Loucy (cell line): Measurements from ENCODE around the gene CAV2.

Source experiments
- H2AFZ ChIP-seq: fragments of 200-600 bp; sonication (generic); 2 replicates; pipeline ENCODE4 v1.6.0; 2016; ENCODE audit warnings: antibody characterized with exemption, mild to moderate bottlenecking, low read length, moderate library complexity
- H3F3A ChIP-seq: fragments of 200-600 bp; 2 replicates; pipeline ENCODE4 v1.6.0; 2016; ENCODE audit warnings: antibody characterized with exemption, low read depth, mild to moderate bottlenecking
- H3K27me3 ChIP-seq: fragments of 200-600 bp; sonication (generic); 2 replicates; pipeline ENCODE4 v1.6.1; 2014; ENCODE audit warnings: low read length, mild to moderate bottlenecking; ENCODE audit not compliant: insufficient read depth, poor library complexity, severe bottlenecking
- H3K36me3 ChIP-seq: fragments of 200-600 bp; sonication (generic); 2 replicates; pipeline ENCODE4 v1.6.1; 2016; ENCODE audit warnings: low read length; ENCODE audit not compliant: insufficient read depth
- H3K4me1 ChIP-seq: fragments of 200-600 bp; sonication (generic); 2 replicates; pipeline ENCODE4 v1.5.1; 2014; ENCODE audit warnings: low read length, mild to moderate bottlenecking; ENCODE audit not compliant: insufficient read depth, poor library complexity, severe bottlenecking
- H3K4me2 ChIP-seq: fragments of 200-600 bp; sonication (generic); 2 replicates; pipeline ENCODE4 v1.6.0; 2014; ENCODE audit warnings: antibody characterized with exemption, low read length, low read depth, mild to moderate bottlenecking; ENCODE audit not compliant: poor library complexity, severe bottlenecking
- H3K4me3 ChIP-seq: fragments of 200-600 bp; sonication (generic); 2 replicates; pipeline ENCODE4 v1.5.1; 2014; ENCODE audit warnings: low read length, mild to moderate bottlenecking, mixed read lengths; ENCODE audit not compliant: poor library complexity, severe bottlenecking
- H3K79me2 ChIP-seq: fragments of 200-600 bp; sonication (generic); 2 replicates; pipeline ENCODE4 v1.6.1; 2014; ENCODE audit warnings: low read length; ENCODE audit not compliant: insufficient read depth
- H3K9ac ChIP-seq: fragments of 200-600 bp; sonication (generic); 2 replicates; pipeline ENCODE4 v1.6.0; 2014; ENCODE audit warnings: mild to moderate bottlenecking, low read depth, low read length, moderate library complexity; ENCODE audit not compliant: poor library complexity, severe bottlenecking
- H3K9me2 ChIP-seq: fragments of 200-600 bp; sonication (generic); replicated peaks from 2 replicates; pipeline ENCODE4 v1.6.1; 2016; ENCODE audit warnings: low read depth, low read length, mixed read lengths
- H3K9me3 ChIP-seq: fragments of 200-600 bp; sonication (generic); 2 replicates; pipeline ENCODE4 v1.6.1; 2014; ENCODE audit warnings: mild to moderate bottlenecking, antibody characterized with exemption, low read length, low read depth; ENCODE audit not compliant: insufficient read depth
- H4K20me1 ChIP-seq: fragments of 200-600 bp; sonication (generic); 2 replicates; pipeline ENCODE4 v1.6.0; 2014; ENCODE audit warnings: antibody characterized with exemption, low read length, mild to moderate bottlenecking; ENCODE audit not compliant: insufficient read depth, poor library complexity, severe bottlenecking
- EZH2phosphoT487 ChIP-seq: fragments of 200-600 bp; IDR thresholded peaks from 2 replicates; pipeline ENCODE4 v1.6.1; 2018; ENCODE audit warnings: antibody characterized with exemption, mild to moderate bottlenecking, moderate library complexity, borderline replicate concordance
- TF ChIP-seq, protein P1 (sequence below): fragments of 200-600 bp; sonication (generic); conservative IDR thresholded peaks from 2 replicates; pipeline ENCODE4 v1.5.1; 2014; ENCODE audit warnings: mild to moderate bottlenecking, antibody characterized with exemption, low read length

The CAV2 gene

DNA sequence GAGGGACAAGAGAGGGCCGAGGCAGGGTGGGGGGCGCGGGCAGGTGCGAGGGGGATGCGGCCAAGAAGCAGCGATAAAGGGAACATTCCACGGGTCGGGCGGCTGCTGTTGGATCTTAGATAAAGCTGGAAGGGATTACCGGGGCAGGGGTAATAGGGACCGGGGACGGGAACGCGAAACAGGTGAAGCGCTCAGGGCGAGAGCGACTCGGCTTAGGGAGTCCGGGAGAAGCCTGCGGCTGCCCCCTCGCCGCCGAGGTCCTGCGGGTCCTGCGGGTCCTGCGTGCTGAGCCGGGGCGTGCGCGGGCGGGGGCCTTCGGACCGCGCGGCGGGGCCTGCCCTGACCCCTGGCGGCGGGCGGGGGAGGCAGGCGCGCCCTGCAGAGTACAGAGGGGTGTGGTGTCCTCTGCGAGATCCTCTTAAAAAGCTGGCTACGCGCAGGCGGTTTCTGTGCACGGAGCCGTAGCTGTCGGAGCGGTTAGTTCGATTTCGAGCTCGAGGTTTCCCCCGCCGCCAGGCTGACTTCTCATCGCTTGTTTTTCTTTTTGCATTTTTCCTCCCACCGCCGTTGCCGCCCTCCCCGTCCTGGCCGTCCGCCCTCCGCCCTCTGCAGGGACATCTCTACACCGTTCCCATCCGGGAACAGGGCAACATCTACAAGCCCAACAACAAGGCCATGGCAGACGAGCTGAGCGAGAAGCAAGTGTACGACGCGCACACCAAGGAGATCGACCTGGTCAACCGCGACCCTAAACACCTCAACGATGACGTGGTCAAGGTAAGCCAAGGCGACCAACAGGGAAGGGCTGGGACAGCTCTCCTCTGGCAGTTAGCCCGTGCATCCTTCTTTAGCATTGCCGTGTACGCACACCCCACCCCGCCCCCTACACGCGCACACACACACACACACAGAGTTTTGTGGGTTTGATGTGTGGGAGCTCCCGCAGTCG lies 26.6 kb downstream of the CAV2 start:
- H3K79me2 ChIP-seq, result peaks cover 36% of the 10 kb centered on the region; the same call in 1 of the 2 replicates
- H3F3A ChIP-seq, result no peaks in the 10 kb centered on the region
- H3K9ac ChIP-seq, result peak overlapping the region; percentile 71
- H3K36me3 ChIP-seq, result no peaks in the 10 kb centered on the region
- peak overlapping the region; percentile 80 for H3K4me2 ChIP-seq
- peaks cover 4% of the 10 kb centered on the region for H3K27me3 ChIP-seq
- no peak for TF ChIP-seq EZH2phosphoT487
- TF ChIP-seq, protein P1, sequence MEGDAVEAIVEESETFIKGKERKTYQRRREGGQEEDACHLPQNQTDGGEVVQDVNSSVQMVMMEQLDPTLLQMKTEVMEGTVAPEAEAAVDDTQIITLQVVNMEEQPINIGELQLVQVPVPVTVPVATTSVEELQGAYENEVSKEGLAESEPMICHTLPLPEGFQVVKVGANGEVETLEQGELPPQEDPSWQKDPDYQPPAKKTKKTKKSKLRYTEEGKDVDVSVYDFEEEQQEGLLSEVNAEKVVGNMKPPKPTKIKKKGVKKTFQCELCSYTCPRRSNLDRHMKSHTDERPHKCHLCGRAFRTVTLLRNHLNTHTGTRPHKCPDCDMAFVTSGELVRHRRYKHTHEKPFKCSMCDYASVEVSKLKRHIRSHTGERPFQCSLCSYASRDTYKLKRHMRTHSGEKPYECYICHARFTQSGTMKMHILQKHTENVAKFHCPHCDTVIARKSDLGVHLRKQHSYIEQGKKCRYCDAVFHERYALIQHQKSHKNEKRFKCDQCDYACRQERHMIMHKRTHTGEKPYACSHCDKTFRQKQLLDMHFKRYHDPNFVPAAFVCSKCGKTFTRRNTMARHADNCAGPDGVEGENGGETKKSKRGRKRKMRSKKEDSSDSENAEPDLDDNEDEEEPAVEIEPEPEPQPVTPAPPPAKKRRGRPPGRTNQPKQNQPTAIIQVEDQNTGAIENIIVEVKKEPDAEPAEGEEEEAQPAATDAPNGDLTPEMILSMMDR, result peak; percentile 48
- H2AFZ ChIP-seq, result peak overlapping the region; percentile 78
- H3K4me3 ChIP-seq, result peak overlapping the region; percentile 74
- no peaks in the 10 kb centered on the region for H4K20me1 ChIP-seq
- peaks cover 12% of the 10 kb centered on the region for H3K4me1 ChIP-seq
- H3K9me2 ChIP-seq, result no peaks in the 10 kb centered on the region
- H3K9me3 ChIP-seq, result no peaks in the 10 kb centered on the region

DNA sequence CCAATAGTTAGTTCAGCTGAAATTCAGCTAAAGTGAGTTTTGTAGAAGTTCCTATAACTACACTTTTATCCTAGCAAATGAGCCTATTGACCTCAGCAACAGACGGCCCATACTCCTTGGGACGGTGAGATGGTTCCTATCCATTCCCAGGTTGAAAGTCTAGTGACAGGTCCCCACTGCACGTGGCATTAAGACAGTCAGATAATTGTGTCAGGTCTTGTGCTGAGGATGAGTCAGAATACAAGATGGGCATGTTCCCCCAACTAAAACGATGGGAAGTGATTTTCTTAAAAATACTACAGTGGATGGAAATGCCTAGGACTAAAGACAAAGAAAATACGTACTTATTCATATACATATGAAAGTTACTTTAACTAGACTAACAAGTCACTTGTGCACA lies 27.4 kb downstream of the CAV2 start:
- TF ChIP-seq, protein P1, result no peak
- TF ChIP-seq EZH2phosphoT487, result no peak
- Histone ChIP-seq H3K9me2 (no peaks in the 10 kb centered on the region), H3F3A (no peaks in the 10 kb centered on the region), H4K20me1 (no peaks in the 10 kb centered on the region), H3K79me2 (peaks cover 36% of the 10 kb centered on the region; the same call in 1 of the 2 replicates), H3K9ac (peak overlapping the region; percentile 62), H2AFZ (peak overlapping the region; percentile 60), H3K9me3 (no peaks in the 10 kb centered on the region), H3K27me3 (peaks cover 4% of the 10 kb centered on the region), H3K4me3 (peak overlapping the region; percentile 74), H3K4me2 (peak overlapping the region; percentile 64), H3K4me1 (peaks cover 15% of the 10 kb centered on the region), H3K36me3 (no peaks in the 10 kb centered on the region)

DNA sequence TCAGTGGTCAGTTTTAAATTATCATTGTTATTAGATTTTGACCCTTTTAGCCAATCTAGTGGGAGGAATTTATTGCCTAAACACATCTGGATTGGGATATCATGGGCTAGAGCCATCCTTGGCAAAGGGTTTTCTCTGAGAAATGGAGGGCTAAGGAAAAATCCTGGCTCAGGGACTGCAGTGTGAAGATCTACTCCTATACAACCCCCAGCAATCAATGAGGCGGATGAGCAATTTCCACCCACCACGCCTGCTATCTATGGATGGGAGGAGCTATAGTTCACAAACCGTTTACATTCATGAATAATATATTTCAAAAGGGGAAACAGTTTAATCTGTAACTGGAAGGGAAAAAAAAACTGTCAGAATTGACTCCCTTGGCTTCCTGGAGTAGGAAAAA lies 28.0 kb downstream of the CAV2 start:
- peaks cover 36% of the 10 kb centered on the region; the same call in 1 of the 2 replicates for H3K79me2 ChIP-seq
- no peaks in the 10 kb centered on the region for H3F3A ChIP-seq
- H3K9ac ChIP-seq, result peak overlapping the region; percentile 62
- H3K36me3 ChIP-seq, result no peaks in the 10 kb centered on the region
- peak overlapping the region; percentile 74 for H3K4me3 ChIP-seq
- TF ChIP-seq, protein P1, result no peak
- TF ChIP-seq EZH2phosphoT487, result no peak
- H3K27me3 ChIP-seq, result peaks cover 4% of the 10 kb centered on the region
- no peaks in the 10 kb centered on the region for H3K9me2 ChIP-seq
- H3K4me2 ChIP-seq, result peak overlapping the region; percentile 64
- no peaks in the 10 kb centered on the region for H4K20me1 ChIP-seq
- H3K9me3 ChIP-seq, result no peaks in the 10 kb centered on the region
- H2AFZ ChIP-seq, result no peak overlapping the region
- peaks cover 20% of the 10 kb centered on the region for H3K4me1 ChIP-seq
